H9 (cell line): ENCODE data around the gene TRIM24. TPM values are rescaled to one million over a fixed set of nuclear protein-coding genes. Genes with fewer than 3 reads are reported as not detected.

Experiments used
- DNase-seq: peaks from one replicate; pipeline ENCODE4 v3.0.0-alpha.2; 2017
- H2AFZ ChIP-seq: one replicate; pipeline ENCODE4 v1.6.1; 2013; ENCODE audit warnings: mild to moderate bottlenecking, low read length, control low read depth, moderate library complexity
- H2AK5ac ChIP-seq: 2 replicates; pipeline ENCODE4 v1.6.1; 2013; ENCODE audit warnings: low read length, control low read depth, mixed read lengths; ENCODE audit not compliant: insufficient read length
- H2BK120ac ChIP-seq: one replicate; pipeline ENCODE4 v1.6.1; 2013; ENCODE audit warnings: low read depth, mild to moderate bottlenecking, low read length, control low read depth, inconsistent platforms; ENCODE audit not compliant: poor library complexity, severe bottlenecking
- H2BK12ac ChIP-seq: 2 replicates; pipeline ENCODE4 v1.6.1; 2013; ENCODE audit warnings: low read length, control low read depth, mixed read lengths, low read depth; ENCODE audit not compliant: insufficient read length
- H2BK15ac ChIP-seq: 2 replicates; pipeline ENCODE4 v1.6.1; 2013; ENCODE audit warnings: low read depth, low read length, control low read depth
- H2BK20ac ChIP-seq: one replicate; pipeline ENCODE4 v1.6.1; 2013; ENCODE audit warnings: low read depth, mild to moderate bottlenecking, low read length, control low read depth, inconsistent platforms; ENCODE audit not compliant: poor library complexity, severe bottlenecking
- H2BK5ac ChIP-seq: 2 replicates; pipeline ENCODE4 v1.6.1; 2013; ENCODE audit warnings: low read length, control low read depth, mixed read lengths; ENCODE audit not compliant: insufficient read length
- H3K14ac ChIP-seq: 2 replicates; pipeline ENCODE4 v1.6.1; 2013; ENCODE audit warnings: low read length, control low read depth; ENCODE audit not compliant: insufficient read depth
- H3K18ac ChIP-seq: 2 replicates; pipeline ENCODE4 v1.6.1; 2013; ENCODE audit warnings: low read depth, mild to moderate bottlenecking, mixed read lengths, low read length, control low read depth; ENCODE audit not compliant: insufficient read length
- H3K23ac ChIP-seq: 2 replicates; pipeline ENCODE4 v1.6.1; 2013; ENCODE audit warnings: low read length, control low read depth, mixed read lengths, low read depth; ENCODE audit not compliant: insufficient read length
- H3K23me2 ChIP-seq: 2 replicates; pipeline ENCODE4 v1.6.1; 2013; ENCODE audit warnings: low read depth, mild to moderate bottlenecking, mixed read lengths, low read length, control low read depth; ENCODE audit not compliant: insufficient read length, poor library complexity, severe bottlenecking
- H3K27ac ChIP-seq: 2 replicates; pipeline ENCODE4 v1.5.1; 2013; ENCODE audit warnings: low read length, control low read depth, mixed read lengths, low read depth; ENCODE audit not compliant: insufficient read length
- H3K27me3 ChIP-seq: 2 replicates; pipeline ENCODE4 v1.6.1; 2013; ENCODE audit warnings: low read length, control low read depth, inconsistent platforms; ENCODE audit not compliant: insufficient read depth
- H3K4ac ChIP-seq: 2 replicates; pipeline ENCODE4 v1.6.1; 2013; ENCODE audit warnings: low read depth, mild to moderate bottlenecking, control low read depth, inconsistent platforms, low read length, moderate library complexity
- H3K4me1 ChIP-seq: 2 replicates; pipeline ENCODE4 v1.6.1; 2013; ENCODE audit warnings: low read length, control low read depth, inconsistent platforms; ENCODE audit not compliant: insufficient read depth
- H3K4me2 ChIP-seq: 2 replicates; pipeline ENCODE4 v1.6.1; 2013; ENCODE audit warnings: low read length, control low read depth, mixed read lengths; ENCODE audit not compliant: insufficient read length, insufficient read depth
- H3K56ac ChIP-seq: 2 replicates; pipeline ENCODE4 v1.6.1; 2013; ENCODE audit warnings: low read depth, mild to moderate bottlenecking, mixed read lengths, low read length, control low read depth; ENCODE audit not compliant: insufficient read length
- H3K79me1 ChIP-seq: 2 replicates; pipeline ENCODE4 v1.6.1; 2013; ENCODE audit warnings: low read depth, mild to moderate bottlenecking, moderate library complexity, low read length, control low read depth, inconsistent platforms; ENCODE audit not compliant: insufficient read depth, poor library complexity, severe bottlenecking
- H3K79me2 ChIP-seq: 2 replicates; pipeline ENCODE4 v1.6.1; 2013; ENCODE audit warnings: low read length, control low read depth, inconsistent platforms; ENCODE audit not compliant: insufficient read depth
- H3K9ac ChIP-seq: 2 replicates; pipeline ENCODE4 v1.6.1; 2013; ENCODE audit warnings: low read length, control low read depth, mixed read lengths; ENCODE audit not compliant: insufficient read length; ENCODE audit errors: extremely low read depth
- H3K9me3 ChIP-seq: one replicate; pipeline ENCODE4 v1.6.1; 2013; ENCODE audit warnings: low read depth, low read length, inconsistent platforms; ENCODE audit not compliant: control insufficient read depth
- H3T11ph ChIP-seq: one replicate; pipeline ENCODE4 v1.6.1; 2013; ENCODE audit warnings: mild to moderate bottlenecking, low read length, control low read depth, inconsistent platforms
- H4K20me1 ChIP-seq: one replicate; pipeline ENCODE4 v1.6.1; 2013; ENCODE audit not compliant: control insufficient read depth, insufficient read length, insufficient read depth
- H4K5ac ChIP-seq: 2 replicates; pipeline ENCODE4 v1.6.1; 2013; ENCODE audit warnings: low read depth, mild to moderate bottlenecking, mixed read lengths, low read length, control low read depth; ENCODE audit not compliant: insufficient read length
- H4K8ac ChIP-seq: replicated peaks from 2 replicates; pipeline ENCODE4 v1.6.1; 2013; ENCODE audit warnings: low read length, control low read depth, mixed read lengths, low read depth; ENCODE audit not compliant: insufficient read length
- H4K91ac ChIP-seq: 2 replicates; pipeline ENCODE4 v1.6.1; 2013; ENCODE audit warnings: low read depth, mild to moderate bottlenecking, moderate library complexity, mixed read lengths, low read length, control low read depth; ENCODE audit not compliant: insufficient read length
- H3K27ac Mint-ChIP-seq, 3 experiments: 2 replicates in 2 of 3; 3 replicates in 1 of 3; pipeline ENCODE4 v1.8.0; 2020 to 2021; ENCODE audit warnings: mixed read lengths in 3 of 3, mild to moderate bottlenecking in 1 of 3, moderate library complexity in 1 of 3
- H3K27me3 Mint-ChIP-seq: 2 replicates; pipeline ENCODE4 v1.8.0; 2021; ENCODE audit warnings: low read depth, mild to moderate bottlenecking, moderate library complexity, mixed read lengths
- H3K36me3 Mint-ChIP-seq, 3 experiments: 2 replicates in 2 of 3; 3 replicates in 1 of 3; pipeline ENCODE4 v1.8.0; 2020 to 2021; ENCODE audit warnings: low read depth in 3 of 3, mixed read lengths in 3 of 3; ENCODE audit not compliant: insufficient read depth in 1 of 3
- H3K4me1 Mint-ChIP-seq, 2 experiments: 2 replicates each; pipeline ENCODE4 v1.8.0; 2020; ENCODE audit warnings: mixed read lengths in 2 of 2
- H3K4me3 Mint-ChIP-seq, 2 experiments: 2 replicates in 1 of 2; 3 replicates in 1 of 2; pipeline ENCODE4 v1.8.0; 2020 to 2021; ENCODE audit warnings: mild to moderate bottlenecking in 2 of 2, mixed read lengths in 2 of 2, moderate library complexity in 1 of 2
- H3K9me3 Mint-ChIP-seq, 2 experiments: 2 replicates in 1 of 2; 3 replicates in 1 of 2; pipeline ENCODE4 v1.8.0; 2020; ENCODE audit warnings: mild to moderate bottlenecking in 2 of 2, mixed read lengths in 2 of 2, moderate library complexity in 1 of 2
- CTCF ChIP-seq: fragments of 200-600 bp; sonication (generic); conservative IDR thresholded peaks from 3 replicates; pipeline ENCODE4 v1.8.0; 2021; ENCODE audit warnings: antibody characterized with exemption, mild to moderate bottlenecking
- WGBS: extraction: QIAGEN DNeasy Blood & Tissue Kit; methylation state at CpG from one replicate; pipeline ENCODE4 v1.1.7; 2013; ENCODE audit warnings: missing lambda C conversion rate, low lambda C conversion rate, mixed read lengths; ENCODE audit not compliant: insufficient read length; ENCODE audit errors: extremely low coverage; 5-methylcytosine and 5-hydroxymethylcytosine counted together
- total RNA-seq: library from RNA; stranded (reverse); gene quantifications from 2 replicates; pipeline ENCODE4 v1.2.1, GENCODE V29; 2021

Gene TRIM24
- total RNA-seq, 1 experiment from 2014 or later: 260 TPM

GRCh38 chr7:138579671-138580070 is 119.6 kb downstream of the TRIM24 start:
- WGBS: no CpG with 5 or more reads among the region's 3 CpGs
- H3K36me3 Mint-ChIP-seq: peaks cover 66 to 94% (median 88%) of the 10 kb centered on the region in 3 experiments
- no peak overlapping the region for H3T11ph ChIP-seq
- H2BK15ac ChIP-seq: no peak overlapping the region
- no peak overlapping the region for H4K8ac ChIP-seq
- H4K91ac ChIP-seq: no peak overlapping the region
- H3K27me3 ChIP-seq: no peaks in the 10 kb centered on the region
- H3K23ac ChIP-seq: no peak overlapping the region
- H3K23me2 ChIP-seq: no peaks in the 10 kb centered on the region
- no peak overlapping the region for H3K27ac ChIP-seq
- no peak overlapping the region for H3K18ac ChIP-seq
- H3K14ac ChIP-seq: no peak overlapping the region
- H2BK20ac ChIP-seq: no peak overlapping the region
- H3K79me2 ChIP-seq: no peaks in the 10 kb centered on the region
- H3K4ac ChIP-seq: no peak overlapping the region
- H2BK5ac ChIP-seq: no peak overlapping the region
- TF ChIP-seq CTCF: no peak
- H3K4me1 ChIP-seq: no peaks in the 10 kb centered on the region
- H2AK5ac ChIP-seq: no peak overlapping the region
- no peaks in the 10 kb centered on the region for H3K4me1 Mint-ChIP-seq
- no peak overlapping the region for H2BK120ac ChIP-seq
- H3K27ac Mint-ChIP-seq: peak overlapping the region in 1 of 3 experiments; percentile 68; a peak in 2 of 7 replicates
- H3K56ac ChIP-seq: no peak overlapping the region
- H3K27me3 Mint-ChIP-seq: no peaks in the 10 kb centered on the region
- H3K9me3 Mint-ChIP-seq: no peaks in the 10 kb centered on the region
- no peak for DNase-seq
- no peak overlapping the region for H4K5ac ChIP-seq
- H2BK12ac ChIP-seq: no peak overlapping the region
- H3K4me3 Mint-ChIP-seq: no peak overlapping the region
- H3K79me1 ChIP-seq: peaks cover 2% of the 10 kb centered on the region
- no peak overlapping the region for H2AFZ ChIP-seq
- no peak overlapping the region for H3K4me2 ChIP-seq
- H4K20me1 ChIP-seq: no peaks in the 10 kb centered on the region
- no peak overlapping the region for H3K9ac ChIP-seq
- no peaks in the 10 kb centered on the region for H3K9me3 ChIP-seq
